ENCODE measurements around the gene FNDC3B. TPM values are rescaled to one million over a fixed set of nuclear protein-coding genes. Genes with fewer than 3 reads are reported as not detected.

The FNDC3B gene
- total RNA-seq, 1 experiment from 2014 or later, result 48.6 TPM

- H3F3A ChIP-seq (ENCODE audit: low read length, unreplicated experiment), result no peaks in the 10 kb centered on the region
- no peak overlapping the region for H2AFZ ChIP-seq (ENCODE audit: low read length)
- H3K4me3 ChIP-seq (ENCODE audit: low read length), result peak overlapping the region; percentile 36
- no peak for TF ChIP-seq CTCF (conservative IDR thresholded peaks at IDR 0.05; ENCODE audit: low read depth, low read length)
- no peak for TF ChIP-seq EZH2 (IDR thresholded peaks at IDR 0.05; ENCODE audit: low read length, unreplicated experiment)
- TF ChIP-seq EZH2phosphoT487 (IDR thresholded peaks at IDR 0.05; ENCODE audit: borderline replicate concordance, low read length), result no peak
- H3K79me2 ChIP-seq (ENCODE audit: low read length), result peaks cover 89% of the 10 kb centered on the region
- DNase-seq (peak; percentile 59), ATAC-seq (peak; percentile 30)
- H3K27me3 ChIP-seq (ENCODE audit: low read length), result no peaks in the 10 kb centered on the region
- peak overlapping the region; percentile 92 for H3K27ac ChIP-seq (ENCODE audit: low read length)
- H3K4me2 ChIP-seq (ENCODE audit: low read length), result peak overlapping the region; percentile 79
- POLR2A ChIA-PET (ENCODE audit: unreplicated experiment), result interaction anchor here (0.7 to 1.2 kb wide), 2 partner anchors 10 to 22 kb away, joined by 3 to 4 read pairs; no protein-coding TSS in a partner anchor
- peak overlapping the region; percentile 68 for H3K9ac ChIP-seq (ENCODE audit: low read length)
- CTCF ChIA-PET, result no interaction called here
- no peaks in the 10 kb centered on the region for H3K9me2 ChIP-seq (replicated peaks; ENCODE audit: low read length)
- no peaks in the 10 kb centered on the region for H4K20me1 ChIP-seq (ENCODE audit: low read length)
- BruUV-seq (replicated peaks), result TSS peak; percentile 78
- H3K4me1 ChIP-seq (ENCODE audit: insufficient read depth, low read length), result peaks cover 72% of the 10 kb centered on the region
- H3K36me3 ChIP-seq (ENCODE audit: low read depth, low read length), result no peaks in the 10 kb centered on the region
- intact Hi-C loops (cut with micrococcal nuclease), result loop anchor here (1.0 to 2.0 kb wide), 2 partner anchors 11 to 52 kb away; no protein-coding TSS in a partner anchor
- no peaks in the 10 kb centered on the region for H3K9me3 ChIP-seq (ENCODE audit: low read length)
Measured at GRCh38 chr3:172152874-172153273, 113.5 kb downstream of the FNDC3B start.

GRCh38 chr3:172153335-172153861, 114.0 kb downstream of the FNDC3B start:
- CTCF ChIA-PET, result no interaction called here
- Histone ChIP-seq H3K9me2 (replicated peaks; ENCODE audit: low read length) (no peaks in the 10 kb centered on the region), H2AFZ (ENCODE audit: low read length) (no peak overlapping the region), H3K4me3 (ENCODE audit: low read length) (peak overlapping the region; percentile 36; the same call in 1 of the 2 replicates), H4K20me1 (ENCODE audit: low read length) (no peaks in the 10 kb centered on the region), H3F3A (ENCODE audit: low read length, unreplicated experiment) (no peaks in the 10 kb centered on the region), H3K36me3 (ENCODE audit: low read depth, low read length) (no peaks in the 10 kb centered on the region), H3K27me3 (ENCODE audit: low read length) (no peaks in the 10 kb centered on the region), H3K9me3 (ENCODE audit: low read length) (no peaks in the 10 kb centered on the region), H3K27ac (ENCODE audit: low read length) (peak overlapping the region; percentile 92), H3K4me1 (ENCODE audit: insufficient read depth, low read length) (peaks cover 71% of the 10 kb centered on the region), H3K79me2 (ENCODE audit: low read length) (peaks cover 89% of the 10 kb centered on the region), H3K4me2 (ENCODE audit: low read length) (peak overlapping the region; percentile 79), H3K9ac (ENCODE audit: low read length) (peak overlapping the region; percentile 68)
- POLR2A ChIA-PET (ENCODE audit: unreplicated experiment), result interaction anchor here (0.7 to 1.2 kb wide), 2 partner anchors 11 to 23 kb away, joined by 3 to 4 read pairs; no protein-coding TSS in a partner anchor
- no peak for TF ChIP-seq EZH2phosphoT487 (IDR thresholded peaks at IDR 0.05; ENCODE audit: borderline replicate concordance, low read length)
- no peak for TF ChIP-seq EZH2 (IDR thresholded peaks at IDR 0.05; ENCODE audit: low read length, unreplicated experiment)
- no peak for TF ChIP-seq CTCF (conservative IDR thresholded peaks at IDR 0.05; ENCODE audit: low read depth, low read length)
- DNase-seq, result peak; percentile 97
- no TSS peak for BruUV-seq (replicated peaks)
- intact Hi-C loops (cut with micrococcal nuclease), result loop anchor here (1.0 to 2.0 kb wide), 2 partner anchors 11 to 51 kb away; no protein-coding TSS in a partner anchor
- peak; percentile 98 for ATAC-seq
